ENCODE results near the gene SDF2L1. TPM values are rescaled to one million over a fixed set of nuclear protein-coding genes. Genes with fewer than 3 reads are reported as not detected.

Gene SDF2L1
- total and polyA plus RNA-seq, 2 of the 13 experiments (the other 11 are each of a cell fraction or from before 2014, with no cell fraction given): 18.0 to 57.4 TPM

- TF ChIP-seq ZNF609 (CRISPR knock-in tag; IDR thresholded peaks at IDR 0.05; ENCODE audit: borderline replicate concordance): no peak; the same call in 1 of the 2 replicates
- TF ChIP-seq ZNF256 (CRISPR knock-in tag; conservative IDR thresholded peaks at IDR 0.05): no peak
- peak; percentile 55; the same call in 1 of the 2 replicates for TF ChIP-seq CREM (IDR thresholded peaks at IDR 0.05)
- no peak for TF ChIP-seq CREM (CRISPR knock-in tag; IDR thresholded peaks at IDR 0.05)
- TF ChIP-seq RFX5 (IDR thresholded peaks at IDR 0.05; ENCODE audit: low read depth, low read length): peak; percentile 88
- TF ChIP-seq ZNF543 (CRISPR knock-in tag; IDR thresholded peaks at IDR 0.05): 0 out of 2 replicates have a peak, but pooled peaks have one; percentile 59
- no peak for TF ChIP-seq NONO (IDR thresholded peaks at IDR 0.05)
- peak; percentile 61 for TF ChIP-seq NONO (CRISPR knock-in tag; conservative IDR thresholded peaks at IDR 0.05)
- peak; percentile 91; the same call in 1 of the 2 replicates for TF ChIP-seq SIN3A (IDR thresholded peaks at IDR 0.05; ENCODE audit: borderline replicate concordance, low read depth, low read length)
- TF ChIP-seq ZFY (CRISPR knock-in tag; IDR thresholded peaks at IDR 0.05): peak; percentile 58; the same call in 1 of the 2 replicates
- TF ChIP-seq ZNF280B (CRISPR knock-in tag; IDR thresholded peaks at IDR 0.05; ENCODE audit: borderline replicate concordance): 0 out of 2 replicates have a peak, but pooled peaks have one; percentile 32
- 0 out of 2 replicates have a peak, but pooled peaks have one; percentile 18 for TF ChIP-seq ZNF691 (CRISPR knock-in tag; IDR thresholded peaks at IDR 0.05; ENCODE audit: borderline replicate concordance, low read depth)
- TF ChIP-seq CTCF (CRISPR knock-in tag; IDR thresholded peaks at IDR 0.05): no peak
- peak; percentile 49; the same call in 1 of the 2 replicates for TF ChIP-seq MYPOP (CRISPR knock-in tag; IDR thresholded peaks at IDR 0.05)
- peak; percentile 91 to 96 for TF ChIP-seq POLR2A (IDR thresholded peaks at IDR 0.05; ENCODE audit: insufficient read depth in 1 of 2, low read depth in 2 of 2, low read length in 2 of 2)
- TF ChIP-seq ZNF570 (CRISPR knock-in tag; IDR thresholded peaks at IDR 0.05; ENCODE audit: borderline replicate concordance): no peak
- peak; percentile 87 for TF ChIP-seq GABPB1 (CRISPR knock-in tag; IDR thresholded peaks at IDR 0.05)
- TF ChIP-seq RARG (CRISPR knock-in tag; IDR thresholded peaks at IDR 0.05; ENCODE audit: low read depth): no peak
- TF ChIP-seq HES4 (CRISPR knock-in tag; IDR thresholded peaks at IDR 0.05; ENCODE audit: borderline replicate concordance): no peak
Observed at GRCh38 chr22:21641789-21642583, at the start of gene SDF2L1 (continued).
